Endodermal cell (in vitro differentiated cells): Measurements from ENCODE around the gene C1orf50. TPM values are rescaled to one million over a fixed set of nuclear protein-coding genes. Genes with fewer than 3 reads are reported as not detected.

Source experiments
- DNase-seq: peaks from one replicate; pipeline ENCODE4 v3.0.0-alpha.2; 2017
- H3K27ac ChIP-seq: 2 replicates; pipeline ENCODE4 v1.5.1; 2013; ENCODE audit warnings: mild to moderate bottlenecking, low read depth, low read length, moderate library complexity
- H3K27me3 ChIP-seq: 2 replicates; pipeline ENCODE4 v1.6.1; 2013; ENCODE audit warnings: mild to moderate bottlenecking, low read length, moderate library complexity; ENCODE audit not compliant: insufficient read depth, control insufficient read depth, poor library complexity, severe bottlenecking
- H3K36me3 ChIP-seq: 2 replicates; pipeline ENCODE4 v1.7.0; 2013; ENCODE audit warnings: mild to moderate bottlenecking, low read length, moderate library complexity; ENCODE audit not compliant: control insufficient read depth, insufficient read depth
- H3K4me1 ChIP-seq: one replicate; pipeline ENCODE4 v1.7.0; 2013; ENCODE audit warnings: low read length; ENCODE audit not compliant: control insufficient read depth, insufficient read depth
- H3K4me3 ChIP-seq: 2 replicates; pipeline ENCODE4 v1.5.1; 2013; ENCODE audit warnings: mild to moderate bottlenecking, low read length, moderate library complexity
- H3K9ac ChIP-seq: 2 replicates; pipeline ENCODE4 v1.6.1; 2013; ENCODE audit warnings: mild to moderate bottlenecking, low read length, moderate library complexity; ENCODE audit not compliant: poor library complexity, severe bottlenecking; ENCODE audit errors: extremely low read depth
- H3K9me3 ChIP-seq: 2 replicates; pipeline ENCODE4 v1.6.1; 2013; ENCODE audit warnings: mild to moderate bottlenecking, low read length, moderate library complexity; ENCODE audit not compliant: control insufficient read depth
- H3K27ac Mint-ChIP-seq: 2 replicates; pipeline ENCODE4 v1.8.0; 2020; ENCODE audit warnings: mixed read lengths
- H3K27me3 Mint-ChIP-seq: 2 replicates; pipeline ENCODE4 v1.8.0; 2021; ENCODE audit warnings: mild to moderate bottlenecking, mixed read lengths; ENCODE audit not compliant: insufficient read depth
- H3K36me3 Mint-ChIP-seq: 2 replicates; pipeline ENCODE4 v1.8.0; 2020; ENCODE audit warnings: low read depth, mixed read lengths
- H3K4me1 Mint-ChIP-seq: 2 replicates; pipeline ENCODE4 v1.8.0; 2020; ENCODE audit warnings: mixed read lengths
- H3K4me3 Mint-ChIP-seq: 2 replicates; pipeline ENCODE4 v1.8.0; 2020; ENCODE audit warnings: mild to moderate bottlenecking, moderate library complexity, mixed read lengths
- H3K9me3 Mint-ChIP-seq: 2 replicates; pipeline ENCODE4 v1.8.0; 2020; ENCODE audit warnings: mild to moderate bottlenecking, mixed read lengths
- CTCF ChIP-seq: fragments of 200-600 bp; sonication (generic); conservative IDR thresholded peaks from 2 replicates; pipeline ENCODE4 v1.5.0; 2021; ENCODE audit warnings: antibody characterized with exemption, mild to moderate bottlenecking
- WGBS, 2 experiments: methylation state at CpG; one replicate each; pipeline versions ENCODE4 v1.1.5 to v1.1.7; 2013; ENCODE audit warnings: missing lambda C conversion rate in 2 of 2, mixed read lengths in 1 of 2; ENCODE audit not compliant: insufficient coverage in 1 of 2, insufficient read length in 1 of 2; 5-methylcytosine and 5-hydroxymethylcytosine counted together
- total RNA-seq, 2 donors: library from RNA; stranded (reverse); fragmentation: NEBNext Ultra II Directional in 1 of 2; extraction: Animal tissue kit (Norgen Biotek cat#: 25700) in 1 of 2; gene quantifications; 2 replicates in 1 of 2; 3 replicates in 1 of 2; pipeline ENCODE4 v1.2.1, GENCODE V29; 2021

The C1orf50 gene
- total RNA-seq, 2 donors from 2014 or later, result 4.8 to 7.3 TPM

GRCh38 chr1:42761567-42761966 lies 5.5 kb upstream of the C1orf50 start:
- no peaks in the 10 kb centered on the region for H3K27me3 ChIP-seq
- peaks cover 2% of the 10 kb centered on the region for H3K4me1 Mint-ChIP-seq
- H3K4me1 ChIP-seq, result no peaks in the 10 kb centered on the region
- WGBS, 2 experiments, result 86 to 95% methylated on average over 3 of the region's 4 CpGs
- no peaks in the 10 kb centered on the region for H3K27me3 Mint-ChIP-seq
- H3K9me3 Mint-ChIP-seq, result no peaks in the 10 kb centered on the region
- no peak overlapping the region for H3K4me3 Mint-ChIP-seq
- DNase-seq, result no peak
- H3K36me3 ChIP-seq, result peaks cover 46% of the 10 kb centered on the region
- H3K9me3 ChIP-seq, result no peaks in the 10 kb centered on the region
- H3K4me3 ChIP-seq, result no peak overlapping the region
- H3K36me3 Mint-ChIP-seq, result peaks cover 27% of the 10 kb centered on the region
- H3K9ac ChIP-seq, result no peak overlapping the region
- no peak for TF ChIP-seq CTCF
- H3K27ac ChIP-seq, result no peak overlapping the region
- no peak overlapping the region for H3K27ac Mint-ChIP-seq

DNA sequence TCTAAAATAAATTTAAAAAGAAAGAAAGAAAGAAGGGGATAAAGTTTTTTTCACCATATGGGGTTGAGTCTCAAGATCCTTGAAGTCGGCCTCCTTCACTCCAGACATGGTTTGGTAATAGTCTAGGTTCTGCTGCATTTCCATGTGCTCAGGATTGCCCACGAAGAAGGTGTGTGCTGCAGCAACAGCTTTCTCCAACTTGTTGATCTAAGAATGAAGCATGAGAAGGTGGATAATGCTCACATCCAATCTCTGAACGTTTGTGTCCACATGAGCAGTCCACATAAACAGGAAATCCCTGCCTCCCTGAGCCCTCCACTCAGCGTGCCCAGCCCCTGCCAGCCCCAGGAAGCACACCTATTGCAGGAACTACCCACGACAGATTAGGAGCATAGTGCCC lies 4.8 kb upstream of the C1orf50 start:
- Mint-ChIP-seq H3K4me1 (peaks cover 2% of the 10 kb centered on the region), H3K4me3 (no peak overlapping the region), H3K9me3 (no peaks in the 10 kb centered on the region), H3K27me3 (no peaks in the 10 kb centered on the region), H3K36me3 (peaks cover 23% of the 10 kb centered on the region), H3K27ac (no peak overlapping the region)
- no peaks in the 10 kb centered on the region for H3K9me3 ChIP-seq
- 92 to 93% methylated on average over 3 to 5 of the region's 5 CpGs for WGBS, 2 experiments
- H3K27me3 ChIP-seq, result no peaks in the 10 kb centered on the region
- TF ChIP-seq CTCF, result no peak
- H3K4me3 ChIP-seq, result no peak overlapping the region
- H3K36me3 ChIP-seq, result peaks cover 40% of the 10 kb centered on the region
- no peak overlapping the region for H3K9ac ChIP-seq
- H3K27ac ChIP-seq, result no peak overlapping the region
- no peaks in the 10 kb centered on the region for H3K4me1 ChIP-seq
- no peak for DNase-seq

DNA sequence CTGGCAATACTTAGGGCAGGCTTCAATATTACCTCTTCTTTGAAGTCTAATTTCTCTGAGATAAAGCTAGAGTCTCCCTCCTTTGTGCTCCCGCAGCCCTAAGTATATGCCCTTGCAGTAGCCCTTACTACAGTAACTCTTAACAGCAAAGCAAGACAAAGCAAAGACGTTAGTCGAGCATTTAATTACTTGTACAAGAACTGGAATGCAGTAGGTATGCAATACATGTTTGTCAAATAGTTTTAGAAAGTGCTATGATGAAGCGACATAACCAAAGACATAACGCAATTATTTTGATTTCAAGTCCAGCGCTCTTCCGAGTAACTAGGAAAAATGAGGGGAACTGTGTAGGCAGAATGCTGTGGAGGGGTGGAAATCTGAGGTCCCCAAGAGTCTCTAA lies 1.8 kb upstream of the C1orf50 start:
- Mint-ChIP-seq H3K27me3 (no peaks in the 10 kb centered on the region), H3K36me3 (peaks cover 18% of the 10 kb centered on the region), H3K4me3 (no peak overlapping the region), H3K27ac (no peak overlapping the region), H3K4me1 (peaks cover 7% of the 10 kb centered on the region), H3K9me3 (no peaks in the 10 kb centered on the region)
- no peaks in the 10 kb centered on the region for H3K9me3 ChIP-seq
- no peak for TF ChIP-seq CTCF
- H3K36me3 ChIP-seq, result peaks cover 14% of the 10 kb centered on the region
- H3K9ac ChIP-seq, result peak overlapping the region; percentile 80
- WGBS, 2 experiments, result 31 to 75% methylated on average over 2 to 7 of the region's 7 CpGs
- peak overlapping the region; percentile 29 for H3K27ac ChIP-seq
- peak overlapping the region; percentile 86 for H3K4me3 ChIP-seq
- no peak for DNase-seq
- H3K4me1 ChIP-seq, result no peaks in the 10 kb centered on the region
- H3K27me3 ChIP-seq, result no peaks in the 10 kb centered on the region
